HG02623 (cell line): Measurements from ENCODE around the gene CBY2.

ENCODE experiments used
- ATAC-seq: cut with Tn5 transposase; IDR thresholded peaks from one replicate; pipeline ENCODE4 v1.9.1; 2021; ENCODE audit warnings: moderate library complexity; ENCODE audit not compliant: unreplicated experiment

Gene CBY2

GRCh38 chr13:45700971-45701900 lies 884 bp upstream of the CBY2 start:
- ATAC-seq, result peak; percentile 60

- ATAC-seq, result no peak
Measured at GRCh38 chr13:45702869-45703391, 810 bp downstream of the CBY2 start.

- no peak for ATAC-seq
Measured at GRCh38 chr13:45704211-45704739, 2.2 kb downstream of the CBY2 start.

DNA sequence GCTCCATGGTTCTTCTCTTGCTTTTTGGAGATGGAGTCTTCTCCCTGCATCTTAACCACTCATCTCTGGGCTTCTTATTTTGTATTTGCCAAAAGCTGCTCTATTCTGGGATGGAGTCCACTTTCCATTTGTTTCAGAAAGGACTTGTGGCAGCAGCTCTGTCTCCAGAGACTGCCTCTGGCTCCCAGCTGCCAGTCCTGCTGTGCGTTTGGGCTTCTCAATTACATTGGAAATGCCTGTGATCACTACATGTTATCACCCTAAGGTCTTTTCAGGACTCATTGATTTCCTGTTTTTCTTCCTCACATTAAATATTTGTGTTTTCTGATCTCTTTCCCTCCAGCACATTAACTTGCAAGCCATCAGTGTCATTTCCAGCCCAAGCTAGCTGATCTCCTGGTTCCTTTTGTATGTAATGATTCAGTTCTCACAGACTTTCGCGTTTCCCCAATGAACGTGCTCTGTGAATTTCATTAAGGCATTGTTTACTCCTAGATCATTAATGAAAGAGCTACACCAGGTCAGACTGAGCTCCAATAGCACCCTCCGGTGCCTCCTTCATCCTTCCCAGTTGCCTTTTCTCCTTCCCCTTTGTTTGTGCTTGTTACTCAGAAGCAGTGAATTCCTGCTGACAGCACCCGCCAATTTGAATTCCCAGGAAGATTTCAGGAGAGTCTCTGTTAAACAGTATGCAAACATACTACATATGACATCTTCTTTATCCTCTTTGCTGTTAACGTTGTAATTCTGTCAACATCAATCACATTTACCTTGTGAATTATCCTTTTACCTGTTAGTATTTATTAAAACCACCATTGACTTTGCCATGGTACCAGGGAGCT lies 3.0 kb downstream of the CBY2 start:
- no peak for ATAC-seq

GRCh38 chr13:45705918-45706317 lies 3.8 kb downstream of the CBY2 start:
- ATAC-seq, result peak; percentile 48

GRCh38 chr13:45707516-45708100 lies 5.5 kb downstream of the CBY2 start:
- ATAC-seq, result no peak

- no peak for ATAC-seq
Measured at GRCh38 chr13:45711951-45712350, 9.8 kb downstream of the CBY2 start.

DNA sequence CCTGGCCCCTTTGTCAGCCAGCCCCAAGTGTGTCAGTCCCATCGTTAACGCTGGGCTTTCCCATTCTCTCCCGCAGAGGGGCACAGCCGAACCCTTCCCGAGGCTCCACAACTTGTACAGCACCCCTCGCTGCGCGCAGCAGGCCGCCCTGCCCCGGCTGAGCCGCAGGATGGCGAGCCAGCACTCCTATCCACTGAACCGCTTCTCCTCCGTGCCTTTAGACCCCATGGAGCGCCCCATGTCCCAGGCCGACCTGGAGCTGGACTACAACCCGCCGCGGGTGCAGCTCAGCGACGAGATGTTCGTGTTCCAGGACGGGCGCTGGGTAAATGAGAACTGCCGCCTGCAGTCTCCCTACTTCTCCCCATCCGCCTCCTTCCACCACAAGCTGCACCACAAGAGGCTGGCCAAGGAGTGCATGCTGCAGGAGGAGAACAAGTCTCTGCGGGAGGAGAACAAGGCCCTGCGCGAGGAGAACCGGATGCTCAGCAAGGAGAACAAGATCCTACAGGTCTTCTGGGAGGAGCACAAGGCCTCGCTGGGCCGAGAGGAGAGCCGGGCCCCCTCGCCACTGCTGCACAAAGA lies 11.1 kb downstream of the CBY2 start:
- no peak for ATAC-seq

DNA sequence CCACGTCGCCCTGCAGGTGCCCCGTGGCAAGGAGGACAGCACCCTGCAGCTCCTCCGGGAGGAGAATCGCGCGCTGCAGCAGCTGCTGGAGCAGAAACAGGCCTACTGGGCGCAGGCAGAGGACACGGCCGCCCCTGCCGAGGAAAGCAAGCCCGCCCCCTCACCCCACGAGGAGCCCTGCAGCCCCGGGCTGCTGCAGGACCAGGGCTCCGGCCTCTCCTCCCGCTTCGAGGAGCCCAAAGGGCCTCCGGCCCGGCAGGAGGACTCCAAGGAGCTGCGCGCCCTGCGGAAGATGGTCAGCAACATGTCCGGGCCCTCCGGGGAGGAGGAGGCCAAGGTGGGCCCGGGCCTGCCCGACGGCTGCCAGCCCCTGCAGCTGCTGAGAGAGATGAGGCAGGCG lies 11.6 kb downstream of the CBY2 start:
- ATAC-seq, result no peak

- ATAC-seq, result no peak
Measured at GRCh38 chr13:45714170-45714569, 12.1 kb downstream of the CBY2 start.

GRCh38 chr13:45715351-45715750 lies 13.2 kb downstream of the CBY2 start:
- no peak for ATAC-seq

DNA sequence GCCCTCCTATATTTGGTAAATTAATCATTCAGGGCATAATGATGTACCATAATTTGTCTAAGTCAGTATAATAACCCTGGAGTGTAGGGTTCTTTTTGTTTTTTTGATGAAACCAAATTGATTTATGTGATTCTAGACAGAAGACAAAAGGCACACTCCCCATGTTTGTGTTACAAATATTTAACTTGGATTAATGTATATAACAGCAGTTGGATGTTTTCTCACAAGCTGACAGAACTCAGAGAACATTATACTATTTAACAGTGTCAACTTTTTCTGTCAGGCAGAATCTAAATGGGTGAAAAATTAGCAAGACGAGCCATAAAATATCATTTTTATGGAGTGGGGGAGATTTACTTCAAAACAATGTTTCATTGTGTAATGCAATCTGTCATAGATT lies 15.2 kb downstream of the CBY2 start:
- no peak for ATAC-seq

DNA sequence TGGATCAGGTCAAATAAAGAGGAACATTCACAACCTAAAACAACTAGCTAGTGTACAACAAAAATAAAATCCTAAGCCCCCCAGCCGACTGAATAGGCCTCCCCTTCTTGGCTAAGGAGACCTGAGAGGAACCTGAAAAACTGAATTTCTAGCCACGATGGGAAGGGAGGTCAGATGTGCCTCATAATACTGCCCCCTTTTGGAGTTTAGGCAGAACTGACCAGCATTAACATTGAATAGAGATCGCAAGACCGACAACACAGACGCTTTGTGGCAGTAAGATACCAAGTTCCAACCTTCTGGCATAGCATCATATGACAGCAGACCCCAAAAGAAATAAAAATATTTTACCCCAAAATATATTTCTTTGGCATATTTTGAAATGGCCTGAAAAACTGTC lies 15.9 kb downstream of the CBY2 start:
- no peak for ATAC-seq

GRCh38 chr13:45718992-45719391 lies 16.9 kb downstream of the CBY2 start:
- ATAC-seq, result no peak

DNA sequence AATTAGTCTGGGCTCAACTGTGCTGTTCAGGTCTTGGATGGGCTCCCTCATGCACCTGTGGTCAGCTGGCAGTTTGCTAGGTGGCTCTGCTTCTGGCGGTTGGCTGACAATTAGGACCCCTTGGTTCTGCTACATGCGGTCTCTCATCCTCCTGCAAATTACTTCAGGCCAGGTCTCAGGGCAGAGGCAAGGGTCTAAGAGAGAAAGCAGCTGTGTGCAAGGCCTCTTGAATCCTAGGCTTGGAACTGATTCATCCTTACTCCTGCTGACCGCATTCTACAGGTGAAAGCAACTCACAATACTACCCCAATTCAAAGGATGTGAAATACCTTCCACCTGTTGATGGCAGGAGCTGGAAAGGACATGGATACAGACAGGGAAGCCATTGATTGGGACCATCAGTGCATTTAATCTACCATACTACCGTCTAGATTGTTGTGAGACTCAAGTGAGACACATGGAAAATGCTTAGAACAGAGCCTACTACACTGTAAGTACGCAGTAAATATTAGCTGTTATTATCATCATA lies 19.1 kb downstream of the CBY2 start:
- ATAC-seq, result no peak

DNA sequence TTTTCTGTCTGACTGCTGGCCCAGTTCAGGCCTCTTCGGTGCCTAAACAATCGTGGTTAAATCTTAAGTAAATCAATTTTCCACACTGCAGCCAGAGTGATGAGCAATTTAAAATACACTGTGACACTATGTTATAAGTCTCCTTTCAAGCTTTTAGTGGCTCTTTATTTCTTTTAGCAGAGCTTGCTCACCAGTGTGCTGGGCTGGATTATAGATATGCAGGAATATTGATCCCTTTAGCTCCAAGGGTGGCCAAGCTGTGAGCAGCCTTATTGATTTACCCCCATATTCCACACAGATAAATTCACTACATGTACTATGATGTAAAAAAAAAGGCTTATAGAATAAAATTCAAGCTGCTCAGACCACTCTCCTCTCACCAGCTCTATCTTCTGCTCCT lies 21.7 kb downstream of the CBY2 start:
- no peak for ATAC-seq

GRCh38 chr13:45728759-45729158 lies 26.6 kb downstream of the CBY2 start:
- no peak for ATAC-seq

GRCh38 chr13:45731455-45731854 lies 29.3 kb downstream of the CBY2 start:
- ATAC-seq, result no peak

DNA sequence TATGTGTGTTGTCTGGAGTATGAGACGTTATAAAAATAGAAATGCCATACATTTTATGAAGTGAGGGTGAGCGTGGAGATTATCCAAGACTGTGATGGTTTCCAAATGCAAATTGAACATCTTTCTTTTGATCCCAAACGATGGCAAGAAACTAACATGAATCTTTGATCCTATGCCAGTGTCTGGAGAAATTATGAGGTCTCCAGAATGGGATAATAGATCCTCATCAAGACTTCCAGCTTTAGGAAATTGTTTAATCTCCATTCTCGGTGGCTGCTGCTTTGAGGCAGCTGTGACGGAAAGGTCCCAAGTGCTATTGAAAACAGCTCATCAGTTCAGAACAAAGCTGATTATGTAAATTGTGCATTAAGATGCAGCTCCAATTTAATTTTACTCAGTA lies 30.8 kb downstream of the CBY2 start:
- no peak for ATAC-seq

- no peak for ATAC-seq
Measured at GRCh38 chr13:45733361-45733760, 31.2 kb downstream of the CBY2 start.
